GM23338 (cell line): Measurements from ENCODE around the gene HBM. TPM values are rescaled to one million over a fixed set of nuclear protein-coding genes. Genes with fewer than 3 reads are reported as not detected.

Source experiments
- ATAC-seq: fragments of 200-7000 bp; cut with Tn5 transposase; 3 replicates; pipeline ENCODE4 v1.9.1; 2020
- DNase-seq: peaks from one replicate; pipeline ENCODE4 v3.0.0-alpha.2; 2015; ENCODE audit warnings: low spot score
- H2AFZ ChIP-seq: fragments of 200-600 bp; sonication (generic); 2 replicates; pipeline ENCODE4 v1.8.0; 2016; ENCODE audit warnings: antibody characterized with exemption, mild to moderate bottlenecking, moderate library complexity
- H3F3A ChIP-seq: fragments of 200-600 bp; sonication (generic); replicated peaks from 2 replicates; pipeline ENCODE4 v1.8.0; 2017; ENCODE audit warnings: antibody characterized with exemption, mixed run types, low read depth
- H3K27ac ChIP-seq: fragments of 200-600 bp; sonication (generic); 2 replicates; pipeline ENCODE4 v1.6.1; 2016; ENCODE audit warnings: low read depth
- H3K27me3 ChIP-seq: fragments of 200-600 bp; sonication (generic); 2 replicates; pipeline ENCODE4 v1.8.0; 2016; ENCODE audit warnings: mild to moderate bottlenecking, mixed run types, moderate library complexity; ENCODE audit not compliant: insufficient read depth
- H3K36me3 ChIP-seq: fragments of 200-600 bp; sonication (generic); 2 replicates; pipeline ENCODE4 v1.8.0; 2016; ENCODE audit warnings: mild to moderate bottlenecking; ENCODE audit not compliant: insufficient read depth
- H3K4me1 ChIP-seq: fragments of 200-600 bp; sonication (generic); 2 replicates; pipeline ENCODE4 v1.8.0; 2016; ENCODE audit warnings: mild to moderate bottlenecking, moderate library complexity; ENCODE audit not compliant: insufficient read depth
- H3K4me2 ChIP-seq: fragments of 200-600 bp; sonication (generic); 2 replicates; pipeline ENCODE4 v1.7.1; 2017; ENCODE audit warnings: mixed run types
- H3K4me3 ChIP-seq: fragments of 200-600 bp; sonication (generic); 2 replicates; pipeline ENCODE4 v1.6.1; 2016; ENCODE audit warnings: mixed run types
- H3K79me2 ChIP-seq: fragments of 200-600 bp; sonication (generic); replicated peaks from 2 replicates; pipeline ENCODE4 v1.8.0; 2017; ENCODE audit warnings: mild to moderate bottlenecking; ENCODE audit not compliant: insufficient read depth
- H3K9me2 ChIP-seq: fragments of 200-600 bp; sonication (generic); 2 replicates; pipeline ENCODE4 v1.8.0; 2017; ENCODE audit not compliant: insufficient read depth
- H4K20me1 ChIP-seq: fragments of 200-600 bp; sonication (generic); replicated peaks from 2 replicates; pipeline ENCODE4 v1.8.0; 2017; ENCODE audit warnings: mild to moderate bottlenecking; ENCODE audit not compliant: insufficient read depth
- H3K27ac Mint-ChIP-seq: 2 replicates; pipeline ENCODE4 v1.8.0; 2020; ENCODE audit warnings: inconsistent platforms, mild to moderate bottlenecking, moderate library complexity, mixed read lengths
- H3K27me3 Mint-ChIP-seq: 3 replicates; pipeline ENCODE4 v1.8.0; 2022; ENCODE audit warnings: low read depth, mild to moderate bottlenecking, moderate library complexity, mixed read lengths, inconsistent platforms; ENCODE audit not compliant: insufficient read depth, poor library complexity
- H3K36me3 Mint-ChIP-seq: 3 replicates; pipeline ENCODE4 v1.8.0; 2021; ENCODE audit warnings: low read depth, mild to moderate bottlenecking, inconsistent platforms, moderate library complexity, mixed read lengths
- H3K4me1 Mint-ChIP-seq: 3 replicates; pipeline ENCODE4 v1.8.0; 2020; ENCODE audit warnings: mild to moderate bottlenecking, inconsistent platforms, mixed read lengths
- H3K4me3 Mint-ChIP-seq: 3 replicates; pipeline ENCODE4 v1.8.0; 2021; ENCODE audit warnings: moderate library complexity, mild to moderate bottlenecking, inconsistent platforms, mixed read lengths
- H3K9me3 Mint-ChIP-seq: 3 replicates; pipeline ENCODE4 v1.8.0; 2020; ENCODE audit warnings: moderate library complexity, mild to moderate bottlenecking, inconsistent platforms, mixed read lengths
- CREB1 ChIP-seq: fragments of 250-450 bp; sonication (Bioruptor Pico); IDR thresholded peaks from 2 replicates; pipeline ENCODE4 v1.5.0; 2020; ENCODE audit warnings: low read depth, mild to moderate bottlenecking, moderate library complexity
- EZH2 ChIP-seq: fragments of 200-600 bp; sonication (generic); IDR thresholded peaks from one replicate; pipeline ENCODE4 v1.8.0; 2017; ENCODE audit warnings: antibody characterized with exemption, mild to moderate bottlenecking, low read depth; ENCODE audit not compliant: unreplicated experiment
- EZH2phosphoT487 ChIP-seq: fragments of 200-600 bp; sonication (generic); IDR thresholded peaks from one replicate; pipeline ENCODE4 v1.8.1; 2018; ENCODE audit warnings: antibody characterized with exemption; ENCODE audit not compliant: unreplicated experiment
- JUNB ChIP-seq: IDR thresholded peaks from one replicate; pipeline ENCODE4 v1.6.1; 2016; ENCODE audit warnings: antibody characterized with exemption; ENCODE audit not compliant: unreplicated experiment
- NANOG ChIP-seq: IDR thresholded peaks from 2 replicates; pipeline ENCODE4 v1.6.1; 2016; ENCODE audit warnings: antibody characterized with exemption, borderline replicate concordance
- POLR2AphosphoS5 ChIP-seq: IDR thresholded peaks from 2 replicates; pipeline ENCODE4 v1.6.1; 2016; ENCODE audit warnings: antibody characterized with exemption, low read depth
- STAT1 ChIP-seq: IDR thresholded peaks from one replicate; pipeline ENCODE4 v1.6.1; 2016; ENCODE audit warnings: antibody characterized with exemption; ENCODE audit not compliant: unreplicated experiment
- ZNF114 ChIP-seq: fragments of 250-450 bp; sonication (Bioruptor Pico); IDR thresholded peaks from 2 replicates; pipeline ENCODE4 v1.5.0; 2020; ENCODE audit warnings: mild to moderate bottlenecking, moderate library complexity
- ZNF331 ChIP-seq: fragments of 250-450 bp; sonication (Bioruptor Pico); IDR thresholded peaks from 2 replicates; pipeline ENCODE4 v1.5.0; 2020; ENCODE audit warnings: low read depth, mild to moderate bottlenecking, moderate library complexity
- polyA plus RNA-seq: library from polyadenylated mRNA; unstranded; fragments of >200 nt; fragmentation: Nextera tagmentation; extraction: Ambion mirVana; gene quantifications from 2 replicates; pipeline ENCODE4 v1.2.1, GENCODE V29; 2016
- total RNA-seq: library from RNA; depleted of rRNA; stranded (reverse); fragments of >200 nt; shearing (Covaris generic); gene quantifications from 2 replicates; pipeline ENCODE4 v1.2.3, GENCODE V29; 2014
- TF ChIP-seq, protein P1 (sequence below): IDR thresholded peaks from one replicate; pipeline ENCODE4 v1.6.1; 2018; ENCODE audit warnings: antibody characterized with exemption; ENCODE audit not compliant: unreplicated experiment
- TF ChIP-seq, protein P2 (sequence below), 2 experiments: fragments of 200-600 bp in 1 of 2; sonication (generic) in 1 of 2; conservative IDR thresholded peaks; 2 replicates each; pipeline versions ENCODE4 v1.5.1 to v1.6.1; 2016 to 2017; ENCODE audit warnings: antibody characterized with exemption in 2 of 2, low read depth in 2 of 2, mild to moderate bottlenecking in 2 of 2, moderate library complexity in 1 of 2
- TF ChIP-seq, protein P3 (sequence below): IDR thresholded peaks from 2 replicates; pipeline ENCODE4 v1.6.1; 2016; ENCODE audit warnings: antibody characterized with exemption

Gene HBM
- total and polyA plus RNA-seq, 2 experiments from 2014 or later, result not detected

DNA sequence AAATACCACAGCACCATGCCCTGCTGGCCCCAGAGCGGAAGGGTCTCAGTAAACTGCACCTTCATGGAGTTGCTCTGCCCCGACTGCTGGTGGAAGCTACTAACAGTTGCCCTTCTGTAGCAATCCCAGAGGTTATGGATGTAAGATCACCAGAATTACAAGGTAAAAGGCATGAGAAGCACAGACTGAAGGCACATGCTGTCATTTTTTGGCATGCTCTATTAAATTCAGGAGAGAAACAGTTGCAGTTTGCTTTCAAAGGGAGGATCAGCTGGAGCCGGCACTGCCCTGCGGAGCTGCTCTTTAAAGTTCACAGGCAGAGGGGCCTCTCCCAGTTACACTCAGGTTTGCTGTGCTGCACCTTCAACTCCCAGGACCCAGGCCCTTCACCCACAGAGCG, 46.5 kb upstream of the HBM start (continued):
- TF ChIP-seq, protein P1, sequence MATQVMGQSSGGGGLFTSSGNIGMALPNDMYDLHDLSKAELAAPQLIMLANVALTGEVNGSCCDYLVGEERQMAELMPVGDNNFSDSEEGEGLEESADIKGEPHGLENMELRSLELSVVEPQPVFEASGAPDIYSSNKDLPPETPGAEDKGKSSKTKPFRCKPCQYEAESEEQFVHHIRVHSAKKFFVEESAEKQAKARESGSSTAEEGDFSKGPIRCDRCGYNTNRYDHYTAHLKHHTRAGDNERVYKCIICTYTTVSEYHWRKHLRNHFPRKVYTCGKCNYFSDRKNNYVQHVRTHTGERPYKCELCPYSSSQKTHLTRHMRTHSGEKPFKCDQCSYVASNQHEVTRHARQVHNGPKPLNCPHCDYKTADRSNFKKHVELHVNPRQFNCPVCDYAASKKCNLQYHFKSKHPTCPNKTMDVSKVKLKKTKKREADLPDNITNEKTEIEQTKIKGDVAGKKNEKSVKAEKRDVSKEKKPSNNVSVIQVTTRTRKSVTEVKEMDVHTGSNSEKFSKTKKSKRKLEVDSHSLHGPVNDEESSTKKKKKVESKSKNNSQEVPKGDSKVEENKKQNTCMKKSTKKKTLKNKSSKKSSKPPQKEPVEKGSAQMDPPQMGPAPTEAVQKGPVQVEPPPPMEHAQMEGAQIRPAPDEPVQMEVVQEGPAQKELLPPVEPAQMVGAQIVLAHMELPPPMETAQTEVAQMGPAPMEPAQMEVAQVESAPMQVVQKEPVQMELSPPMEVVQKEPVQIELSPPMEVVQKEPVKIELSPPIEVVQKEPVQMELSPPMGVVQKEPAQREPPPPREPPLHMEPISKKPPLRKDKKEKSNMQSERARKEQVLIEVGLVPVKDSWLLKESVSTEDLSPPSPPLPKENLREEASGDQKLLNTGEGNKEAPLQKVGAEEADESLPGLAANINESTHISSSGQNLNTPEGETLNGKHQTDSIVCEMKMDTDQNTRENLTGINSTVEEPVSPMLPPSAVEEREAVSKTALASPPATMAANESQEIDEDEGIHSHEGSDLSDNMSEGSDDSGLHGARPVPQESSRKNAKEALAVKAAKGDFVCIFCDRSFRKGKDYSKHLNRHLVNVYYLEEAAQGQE, result no peak
- TF ChIP-seq STAT1 (no peak), EZH2phosphoT487 (no peak), NANOG (no peak), JUNB (no peak), ZNF331 (CRISPR knock-in tag) (no peak), ZNF114 (CRISPR knock-in tag) (no peak), CREB1 (no peak), POLR2AphosphoS5 (no peak), EZH2 (no peak)
- TF ChIP-seq, protein P2, sequence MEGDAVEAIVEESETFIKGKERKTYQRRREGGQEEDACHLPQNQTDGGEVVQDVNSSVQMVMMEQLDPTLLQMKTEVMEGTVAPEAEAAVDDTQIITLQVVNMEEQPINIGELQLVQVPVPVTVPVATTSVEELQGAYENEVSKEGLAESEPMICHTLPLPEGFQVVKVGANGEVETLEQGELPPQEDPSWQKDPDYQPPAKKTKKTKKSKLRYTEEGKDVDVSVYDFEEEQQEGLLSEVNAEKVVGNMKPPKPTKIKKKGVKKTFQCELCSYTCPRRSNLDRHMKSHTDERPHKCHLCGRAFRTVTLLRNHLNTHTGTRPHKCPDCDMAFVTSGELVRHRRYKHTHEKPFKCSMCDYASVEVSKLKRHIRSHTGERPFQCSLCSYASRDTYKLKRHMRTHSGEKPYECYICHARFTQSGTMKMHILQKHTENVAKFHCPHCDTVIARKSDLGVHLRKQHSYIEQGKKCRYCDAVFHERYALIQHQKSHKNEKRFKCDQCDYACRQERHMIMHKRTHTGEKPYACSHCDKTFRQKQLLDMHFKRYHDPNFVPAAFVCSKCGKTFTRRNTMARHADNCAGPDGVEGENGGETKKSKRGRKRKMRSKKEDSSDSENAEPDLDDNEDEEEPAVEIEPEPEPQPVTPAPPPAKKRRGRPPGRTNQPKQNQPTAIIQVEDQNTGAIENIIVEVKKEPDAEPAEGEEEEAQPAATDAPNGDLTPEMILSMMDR (conservative IDR thresholded peaks at IDR 0.05; ENCODE audit: low read depth in 2 of 2), result no peak

DNA sequence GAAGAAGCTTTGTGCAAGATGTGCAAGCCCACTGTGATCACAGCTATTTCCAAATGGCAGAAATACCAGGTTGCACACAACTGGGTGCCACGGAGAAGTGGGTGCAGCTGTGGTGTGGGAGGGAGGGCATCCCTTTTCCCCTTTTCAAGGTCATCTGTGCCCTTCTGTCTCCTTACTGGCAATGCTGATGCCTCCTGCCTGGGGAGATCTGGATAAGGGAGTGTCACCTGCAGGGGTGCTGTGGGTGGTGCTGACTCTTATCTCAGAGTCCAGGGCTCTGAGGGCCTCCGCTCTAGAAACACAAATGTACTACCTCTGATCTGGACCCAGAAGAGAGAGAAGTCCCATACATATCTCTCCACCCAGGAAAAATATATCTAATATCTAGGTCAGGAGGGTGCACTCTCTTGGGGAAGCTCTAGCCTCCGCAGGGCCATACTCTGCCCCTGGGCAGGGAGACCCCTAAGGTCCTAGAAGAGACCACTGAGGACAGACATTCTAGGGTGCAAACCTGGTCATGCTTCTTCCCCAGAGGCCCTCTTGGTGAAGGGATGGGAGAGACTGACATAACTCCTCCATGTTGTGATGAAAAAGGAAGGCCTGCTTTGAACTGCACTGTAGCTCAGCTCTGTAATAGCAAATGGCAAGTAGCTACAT, 45.8 kb upstream of the HBM start:
- Mint-ChIP-seq H3K4me3 (no peak overlapping the region), H3K27ac (no peak overlapping the region), H3K36me3 (peaks cover 20% of the 10 kb centered on the region; the same call in 2 of the 3 replicates), H3K4me1 (peaks cover 6% of the 10 kb centered on the region; the same call in 2 of the 3 replicates), H3K27me3 (peaks cover 4% of the 10 kb centered on the region), H3K9me3 (no peaks in the 10 kb centered on the region)
- peaks cover 10% of the 10 kb centered on the region for H4K20me1 ChIP-seq
- H3K27ac ChIP-seq, result no peak overlapping the region
- H3F3A ChIP-seq, result 0 out of 2 replicates have a peak, but pooled peaks cover 3% of the 10 kb centered on the region
- H3K36me3 ChIP-seq, result no peaks in the 10 kb centered on the region
- no peak overlapping the region for H3K4me2 ChIP-seq
- H3K4me3 ChIP-seq, result no peak overlapping the region
- H3K9me2 ChIP-seq, result no peaks in the 10 kb centered on the region
- no peaks in the 10 kb centered on the region for H3K79me2 ChIP-seq
- no peak overlapping the region for H2AFZ ChIP-seq
- no peaks in the 10 kb centered on the region; the same call in 1 of the 2 replicates for H3K4me1 ChIP-seq
- H3K27me3 ChIP-seq, result no peaks in the 10 kb centered on the region
- no peak for ATAC-seq
- DNase-seq, result no peak
- TF ChIP-seq, protein P1, result no peak
- TF ChIP-seq, protein P3, sequence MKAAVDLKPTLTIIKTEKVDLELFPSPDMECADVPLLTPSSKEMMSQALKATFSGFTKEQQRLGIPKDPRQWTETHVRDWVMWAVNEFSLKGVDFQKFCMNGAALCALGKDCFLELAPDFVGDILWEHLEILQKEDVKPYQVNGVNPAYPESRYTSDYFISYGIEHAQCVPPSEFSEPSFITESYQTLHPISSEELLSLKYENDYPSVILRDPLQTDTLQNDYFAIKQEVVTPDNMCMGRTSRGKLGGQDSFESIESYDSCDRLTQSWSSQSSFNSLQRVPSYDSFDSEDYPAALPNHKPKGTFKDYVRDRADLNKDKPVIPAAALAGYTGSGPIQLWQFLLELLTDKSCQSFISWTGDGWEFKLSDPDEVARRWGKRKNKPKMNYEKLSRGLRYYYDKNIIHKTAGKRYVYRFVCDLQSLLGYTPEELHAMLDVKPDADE, result no peak
